ENCODE data around the gene PATJ. TPM values are rescaled to one million over a fixed set of nuclear protein-coding genes. Genes with fewer than 3 reads are reported as not detected.

PATJ gene
- total and polyA plus RNA-seq, 2 donors (not counting 1 experiment from before 2014, with no cell fraction given), result 8.0 to 45.3 TPM

GRCh38 chr1:62209931-62210595, 467.8 kb downstream of the PATJ start:
- ATAC-seq (ENCODE audit: low read depth), result no peak

More at GRCh38 chr1:62209931-62210595, 467.8 kb downstream of the PATJ start:
- Histone ChIP-seq H3K4me1 (ENCODE audit: control insufficient read depth in 2 of 2, insufficient read depth in 2 of 2, low read length in 2 of 2) (no peaks in the 10 kb centered on the region), H3K4me2 (replicated peaks; ENCODE audit: low read depth, low read length, poor library complexity, severe bottlenecking) (no peak overlapping the region), H3K36me3 (replicated peaks in 1 of 2; ENCODE audit: control extremely low read depth in 1 of 2, control insufficient read depth in 1 of 2, extremely low read depth in 1 of 2, insufficient read depth in 2 of 2, low read length in 1 of 2) (no peaks in the 10 kb centered on the region), H3K4me3 (ENCODE audit: control extremely low read depth in 1 of 5, extremely low read depth in 1 of 5, insufficient read depth in 1 of 5, low read depth in 2 of 5, low read length in 4 of 5) (no peak overlapping the region), H3K27ac (ENCODE audit: low read length in 2 of 2) (no peak overlapping the region), H4K20me1 (ENCODE audit: control insufficient read depth, insufficient read depth, low read length, poor library complexity, severe bottlenecking) (no peaks in the 10 kb centered on the region), H3K27me3 (replicated peaks in 1 of 4; ENCODE audit: control extremely low read depth in 1 of 4, control insufficient read depth in 3 of 4, insufficient read depth in 4 of 4, low read length in 3 of 4) (no peaks in the 10 kb centered on the region), H3K9me3 (ENCODE audit: control extremely low read depth in 1 of 3, control insufficient read depth in 2 of 3, insufficient read depth in 1 of 3, low read length in 2 of 3) (peaks cover 3 to 9% (median 6%) of the 10 kb centered on the region in 3 donors), H2AFZ (ENCODE audit: insufficient read depth, low read depth, low read length, poor library complexity, severe bottlenecking) (no peak overlapping the region), H3K9ac (ENCODE audit: low read length) (no peak overlapping the region), H3K79me2 (ENCODE audit: control insufficient read depth, insufficient read depth, low read length) (no peaks in the 10 kb centered on the region)
- H3K27ac Mint-ChIP-seq, result no peak overlapping the region
- H3K27me3 Mint-ChIP-seq, result peaks cover 4% of the 10 kb centered on the region
- no peak for DNase-seq
- TF ChIP-seq EZH2 (IDR thresholded peaks at IDR 0.05; ENCODE audit: borderline replicate concordance, insufficient read depth, low read depth, low read length, poor library complexity, severe bottlenecking) (no peak), CTCF (IDR thresholded peaks at IDR 0.05) (no peak)
- no peak overlapping the region for H3K4me3 Mint-ChIP-seq
- intact Hi-C loops (cut with micrococcal nuclease), result no loop called here
- POLR2A ChIA-PET, result no interaction called here
- peaks cover 11% of the 10 kb centered on the region for H3K9me3 Mint-ChIP-seq (ENCODE audit: insufficient read depth)
- no peaks in the 10 kb centered on the region for H3K4me1 Mint-ChIP-seq
- no CpG with 5 or more reads among the region's 1 CpG for WGBS (ENCODE audit: insufficient coverage)
- CTCF ChIA-PET, result interaction anchor here (0.6 kb wide), 1 partner anchor 463 kb away, joined by 3 read pairs; no protein-coding TSS in a partner anchor
